ENCODE results near the gene GALNT14.

The GALNT14 gene

GRCh38 chr2:30886080-30886479 is 252.2 kb downstream of the GALNT14 start:
- Histone ChIP-seq H4K20me1 (ENCODE audit: insufficient read depth, low read length) (no peaks in the 10 kb centered on the region), H3K36me3 (ENCODE audit: insufficient read depth, low read length) (no peaks in the 10 kb centered on the region), H2AFZ (ENCODE audit: low read depth, low read length) (no peak overlapping the region), H3K79me2 (ENCODE audit: insufficient read depth, low read length) (no peaks in the 10 kb centered on the region), H3K9ac (ENCODE audit: low read depth, low read length) (no peak overlapping the region), H3K27me3 (ENCODE audit: insufficient read depth, low read length, poor library complexity) (no peaks in the 10 kb centered on the region), H3K27ac (ENCODE audit: low read length) (no peak overlapping the region), H3K4me1 (ENCODE audit: insufficient read depth, low read length) (no peaks in the 10 kb centered on the region), H3K4me3 (ENCODE audit: low read depth in 1 of 2, low read length in 2 of 2) (no peak overlapping the region), H3K9me3 (ENCODE audit: insufficient read depth, low read length, severe bottlenecking) (no peaks in the 10 kb centered on the region), H3K4me2 (ENCODE audit: insufficient read depth, low read length) (no peak overlapping the region)
- DNase-seq (no peak), ATAC-seq (ENCODE audit: insufficient read depth, low read depth) (no peak)
- TF ChIP-seq CTCF (IDR thresholded peaks at IDR 0.05; ENCODE audit: borderline replicate concordance, extremely low read depth, low read length, poor library complexity, severe bottlenecking): no peak
- no peak for TF ChIP-seq EZH2 (IDR thresholded peaks at IDR 0.05; ENCODE audit: borderline replicate concordance, low read depth, low read length, severe bottlenecking)

- Histone ChIP-seq H3K9ac (ENCODE audit: low read depth, low read length) (no peak overlapping the region), H2AFZ (ENCODE audit: low read depth, low read length) (no peak overlapping the region), H3K4me3 (ENCODE audit: low read depth in 1 of 2, low read length in 2 of 2) (no peak overlapping the region), H4K20me1 (ENCODE audit: insufficient read depth, low read length) (no peaks in the 10 kb centered on the region), H3K4me2 (ENCODE audit: insufficient read depth, low read length) (no peak overlapping the region), H3K79me2 (ENCODE audit: insufficient read depth, low read length) (no peaks in the 10 kb centered on the region), H3K36me3 (ENCODE audit: insufficient read depth, low read length) (no peaks in the 10 kb centered on the region), H3K27ac (ENCODE audit: low read length) (no peak overlapping the region), H3K9me3 (ENCODE audit: insufficient read depth, low read length, severe bottlenecking) (no peaks in the 10 kb centered on the region), H3K4me1 (ENCODE audit: insufficient read depth, low read length) (no peaks in the 10 kb centered on the region), H3K27me3 (ENCODE audit: insufficient read depth, low read length, poor library complexity) (no peaks in the 10 kb centered on the region)
- TF ChIP-seq CTCF (IDR thresholded peaks at IDR 0.05; ENCODE audit: borderline replicate concordance, extremely low read depth, low read length, poor library complexity, severe bottlenecking): no peak
- TF ChIP-seq EZH2 (IDR thresholded peaks at IDR 0.05; ENCODE audit: borderline replicate concordance, low read depth, low read length, severe bottlenecking): no peak
- no peak for ATAC-seq (ENCODE audit: insufficient read depth, low read depth)
- no peak for DNase-seq
Observed at GRCh38 chr2:30883822-30884221, 254.4 kb downstream of the GALNT14 start.

- no peak overlapping the region for H3K4me3 ChIP-seq (ENCODE audit: low read depth in 1 of 2, low read length in 2 of 2)
- no peak overlapping the region for H3K9ac ChIP-seq (ENCODE audit: low read depth, low read length)
- no peak overlapping the region for H3K27ac ChIP-seq (ENCODE audit: low read length)
- no peak overlapping the region for H3K4me2 ChIP-seq (ENCODE audit: insufficient read depth, low read length)
- no peak overlapping the region for H2AFZ ChIP-seq (ENCODE audit: low read depth, low read length)
- no peaks in the 10 kb centered on the region for H3K79me2 ChIP-seq (ENCODE audit: insufficient read depth, low read length)
- DNase-seq: no peak
- H3K4me1 ChIP-seq (ENCODE audit: insufficient read depth, low read length): no peaks in the 10 kb centered on the region
- no peaks in the 10 kb centered on the region for H3K27me3 ChIP-seq (ENCODE audit: insufficient read depth, low read length, poor library complexity)
- ATAC-seq (ENCODE audit: insufficient read depth, low read depth): no peak
- no peaks in the 10 kb centered on the region for H3K9me3 ChIP-seq (ENCODE audit: insufficient read depth, low read length, severe bottlenecking)
- H3K36me3 ChIP-seq (ENCODE audit: insufficient read depth, low read length): no peaks in the 10 kb centered on the region
- TF ChIP-seq EZH2 (IDR thresholded peaks at IDR 0.05; ENCODE audit: borderline replicate concordance, low read depth, low read length, severe bottlenecking) (no peak), CTCF (IDR thresholded peaks at IDR 0.05; ENCODE audit: borderline replicate concordance, extremely low read depth, low read length, poor library complexity, severe bottlenecking) (no peak)
- no peaks in the 10 kb centered on the region for H4K20me1 ChIP-seq (ENCODE audit: insufficient read depth, low read length)
Observed at GRCh38 chr2:30883184-30883583, 255.1 kb downstream of the GALNT14 start.

GRCh38 chr2:30880516-30880915 is 257.7 kb downstream of the GALNT14 start:
- TF ChIP-seq EZH2 (IDR thresholded peaks at IDR 0.05; ENCODE audit: borderline replicate concordance, low read depth, low read length, severe bottlenecking): no peak
- no peak for TF ChIP-seq CTCF (IDR thresholded peaks at IDR 0.05; ENCODE audit: borderline replicate concordance, extremely low read depth, low read length, poor library complexity, severe bottlenecking)
- H2AFZ ChIP-seq (ENCODE audit: low read depth, low read length): no peak overlapping the region

More at GRCh38 chr2:30880516-30880915, 257.7 kb downstream of the GALNT14 start:
- Histone ChIP-seq H3K79me2 (ENCODE audit: insufficient read depth, low read length) (no peaks in the 10 kb centered on the region), H3K36me3 (ENCODE audit: insufficient read depth, low read length) (no peaks in the 10 kb centered on the region), H3K9me3 (ENCODE audit: insufficient read depth, low read length, severe bottlenecking) (no peaks in the 10 kb centered on the region), H3K9ac (ENCODE audit: low read depth, low read length) (no peak overlapping the region), H3K4me1 (ENCODE audit: insufficient read depth, low read length) (no peaks in the 10 kb centered on the region), H3K27me3 (ENCODE audit: insufficient read depth, low read length, poor library complexity) (no peaks in the 10 kb centered on the region), H3K4me3 (ENCODE audit: low read depth in 1 of 2, low read length in 2 of 2) (no peak overlapping the region), H3K4me2 (ENCODE audit: insufficient read depth, low read length) (no peak overlapping the region), H3K27ac (ENCODE audit: low read length) (no peak overlapping the region), H4K20me1 (ENCODE audit: insufficient read depth, low read length) (no peaks in the 10 kb centered on the region)
- DNase-seq (no peak), ATAC-seq (ENCODE audit: insufficient read depth, low read depth) (no peak)
